Measurements from ENCODE around the gene SLC32A1.
A peak's percentile ranks its signal among the peaks of the same experiment; 100 is the strongest.

Gene SLC32A1

GRCh38 chr20:38725931-38726803, 1.9 kb downstream of the SLC32A1 start:
- no peak for DNase-seq (ENCODE audit: low read depth)

GRCh38 chr20:38726804-38727606, 2.7 kb downstream of the SLC32A1 start:
- peak; percentile 31 for DNase-seq (ENCODE audit: low read depth)

- DNase-seq (ENCODE audit: low read depth): no peak
These were observed 3.4 kb downstream of the SLC32A1 start for GRCh38 chr20:38727607-38728190.

GRCh38 chr20:38728191-38728781, 4.0 kb downstream of the SLC32A1 start:
- DNase-seq (ENCODE audit: low read depth): no peak

DNA sequence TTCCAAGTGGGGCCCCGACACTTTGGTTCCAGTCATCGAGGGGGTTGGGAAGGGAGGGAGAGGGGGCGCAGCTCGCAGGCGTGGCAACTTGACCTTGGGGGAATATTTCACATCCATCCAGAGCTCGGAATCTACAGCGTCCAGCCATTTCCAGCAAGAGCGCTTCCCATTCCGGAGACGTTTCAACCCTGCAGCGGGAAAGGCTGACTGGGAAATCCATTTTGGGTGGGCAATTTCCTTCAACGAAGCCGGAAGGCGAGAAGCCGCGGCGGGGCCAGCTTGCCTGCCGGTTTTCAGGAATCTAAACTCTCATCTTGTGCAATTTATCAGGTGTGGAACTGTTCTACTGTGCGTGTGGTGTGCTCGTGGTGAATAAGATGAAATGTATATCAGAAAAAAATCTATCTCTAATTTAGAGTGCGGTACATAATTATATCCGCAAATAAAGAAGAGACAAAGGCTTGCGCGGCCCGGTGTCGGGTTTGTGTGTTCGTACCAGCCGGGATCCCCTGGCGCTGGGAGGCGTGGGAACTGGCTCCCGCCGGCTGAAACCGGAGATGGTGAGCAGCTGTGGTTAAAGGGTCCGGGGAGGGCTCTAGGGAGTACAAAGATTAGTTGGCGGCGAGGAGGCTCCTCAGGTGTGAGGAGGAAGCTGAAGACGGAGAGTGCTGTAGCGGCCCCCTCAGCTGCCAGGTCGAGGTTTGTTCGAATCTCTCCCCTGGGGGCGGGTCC, 4.8 kb downstream of the SLC32A1 start:
- DNase-seq (ENCODE audit: low read depth): no peak

DNA sequence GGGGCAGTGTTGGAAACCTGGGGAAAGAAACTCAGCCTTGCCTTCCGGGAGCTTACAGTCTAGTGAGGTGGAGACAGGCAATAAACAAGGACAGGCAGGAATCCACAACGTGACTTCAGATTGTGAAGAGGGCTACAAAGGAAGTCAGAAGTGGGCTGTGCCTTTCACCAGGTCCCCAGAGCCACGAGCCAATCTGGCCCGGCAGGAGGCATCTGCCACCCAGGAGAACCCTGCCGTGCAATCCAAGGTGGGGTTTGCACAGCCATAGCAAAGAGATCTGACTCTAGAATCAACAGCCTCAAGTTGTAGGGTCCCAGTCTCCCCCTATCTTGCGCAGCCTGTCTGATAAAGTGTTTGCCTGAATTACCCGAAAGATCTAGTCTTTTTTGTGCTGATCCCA, 5.5 kb downstream of the SLC32A1 start:
- no peak for DNase-seq (ENCODE audit: low read depth)

- no peak for DNase-seq (ENCODE audit: low read depth)
These were observed 6.1 kb downstream of the SLC32A1 start for GRCh38 chr20:38730167-38730988.

GRCh38 chr20:38730989-38731737, 6.9 kb downstream of the SLC32A1 start:
- peak; percentile 69 for DNase-seq (ENCODE audit: low read depth)

DNA sequence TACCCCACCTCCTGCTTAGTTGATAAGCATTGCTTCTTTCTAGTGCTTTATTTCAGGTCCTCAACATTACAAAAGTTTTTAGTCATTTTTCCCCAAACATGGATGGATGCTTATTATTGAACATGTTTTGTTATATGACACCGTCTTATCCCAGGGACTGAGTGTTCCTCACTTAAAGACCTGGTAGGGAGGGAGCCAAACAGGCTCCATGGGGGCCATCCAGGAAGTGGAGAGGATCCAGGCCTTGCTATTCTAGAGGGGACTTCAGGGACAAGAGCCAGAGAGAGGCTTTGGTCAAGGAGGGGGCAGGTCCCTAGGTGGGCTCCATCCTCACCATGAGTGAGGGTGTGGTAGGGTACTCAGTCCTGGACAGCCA, 7.4 kb downstream of the SLC32A1 start:
- DNase-seq (ENCODE audit: low read depth): no peak

GRCh38 chr20:38732981-38733380, 8.7 kb downstream of the SLC32A1 start:
- DNase-seq (ENCODE audit: low read depth): no peak

- no peak for DNase-seq (ENCODE audit: low read depth)
These were observed 10.9 kb downstream of the SLC32A1 start for GRCh38 chr20:38735172-38735571.

GRCh38 chr20:38737887-38738286, 13.6 kb downstream of the SLC32A1 start:
- DNase-seq (ENCODE audit: low read depth): no peak

DNA sequence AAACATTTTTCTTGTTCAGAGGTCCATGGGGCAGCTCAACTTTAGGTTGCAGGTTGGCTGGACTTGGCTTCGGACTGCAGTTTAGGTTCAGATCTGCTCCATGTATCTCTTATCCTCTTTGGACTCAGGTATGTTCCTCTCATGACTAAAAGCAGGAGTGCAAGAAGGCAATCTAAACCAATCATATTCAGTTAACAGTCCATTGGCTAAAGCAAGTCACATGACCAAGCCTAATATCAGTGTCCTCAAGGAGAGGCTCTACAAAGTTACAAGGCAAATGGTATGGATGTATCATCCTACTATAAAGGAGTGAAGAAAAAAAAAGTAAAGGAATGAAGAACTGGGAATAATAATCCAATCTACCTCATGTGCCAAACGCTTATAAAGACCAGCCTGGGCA, 21.5 kb downstream of the SLC32A1 start:
- DNase-seq (ENCODE audit: low read depth): no peak

DNA sequence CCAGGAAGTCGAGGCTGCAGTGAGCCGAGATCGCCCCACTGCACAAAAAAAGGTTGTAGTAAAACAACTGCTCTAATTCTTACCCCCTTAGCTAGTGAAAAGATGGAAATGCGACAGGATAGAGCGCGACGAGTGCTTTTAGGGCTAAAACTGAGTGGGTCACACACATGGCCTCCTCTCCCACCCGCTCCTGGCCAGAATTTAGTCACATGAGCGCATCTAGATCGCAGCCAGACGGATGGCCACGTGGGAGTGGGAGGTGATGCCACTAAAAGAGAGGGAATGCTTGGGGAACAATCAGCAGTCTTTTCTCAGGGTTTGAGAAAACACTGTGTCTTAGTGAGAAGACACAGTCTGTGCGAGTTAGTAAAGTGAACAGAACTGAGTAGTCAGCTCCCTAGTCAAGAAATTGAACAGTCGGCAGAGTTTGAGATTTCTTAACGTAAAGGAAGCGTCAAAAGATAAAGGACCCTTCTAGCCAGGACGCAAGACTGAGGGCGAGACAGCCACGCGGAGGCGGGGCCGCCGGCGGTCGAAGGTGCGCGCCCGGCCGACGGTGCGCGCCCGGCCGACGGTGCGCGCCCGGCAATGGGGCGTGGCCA, 23.3 kb downstream of the SLC32A1 start:
- no peak for DNase-seq (ENCODE audit: low read depth)

GRCh38 chr20:38748097-38748860, 24.0 kb downstream of the SLC32A1 start, which contains the start of gene ACTR5:
Gene ACTR5 (plus strand): TSS chr20:38748460. CDS start chr20:38748479, 19 bp downstream.
- peak; percentile 95 for DNase-seq (ENCODE audit: low read depth)

DNA sequence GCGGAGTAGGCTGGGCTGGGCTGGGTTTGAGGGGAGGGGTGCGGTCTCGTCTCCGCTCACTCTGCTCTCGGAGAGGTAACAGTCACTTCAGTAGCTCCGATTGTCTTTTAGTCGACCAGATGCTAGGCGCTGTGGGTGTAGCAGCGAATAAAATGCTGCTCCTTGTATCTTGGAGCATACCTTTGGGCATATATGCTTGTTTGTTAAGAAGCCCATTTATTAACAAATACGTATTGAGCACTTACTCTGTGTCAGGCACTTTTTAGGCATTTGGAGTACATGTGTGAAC, 24.5 kb downstream of the SLC32A1 start:
- DNase-seq (ENCODE audit: low read depth): peak; percentile 51

DNA sequence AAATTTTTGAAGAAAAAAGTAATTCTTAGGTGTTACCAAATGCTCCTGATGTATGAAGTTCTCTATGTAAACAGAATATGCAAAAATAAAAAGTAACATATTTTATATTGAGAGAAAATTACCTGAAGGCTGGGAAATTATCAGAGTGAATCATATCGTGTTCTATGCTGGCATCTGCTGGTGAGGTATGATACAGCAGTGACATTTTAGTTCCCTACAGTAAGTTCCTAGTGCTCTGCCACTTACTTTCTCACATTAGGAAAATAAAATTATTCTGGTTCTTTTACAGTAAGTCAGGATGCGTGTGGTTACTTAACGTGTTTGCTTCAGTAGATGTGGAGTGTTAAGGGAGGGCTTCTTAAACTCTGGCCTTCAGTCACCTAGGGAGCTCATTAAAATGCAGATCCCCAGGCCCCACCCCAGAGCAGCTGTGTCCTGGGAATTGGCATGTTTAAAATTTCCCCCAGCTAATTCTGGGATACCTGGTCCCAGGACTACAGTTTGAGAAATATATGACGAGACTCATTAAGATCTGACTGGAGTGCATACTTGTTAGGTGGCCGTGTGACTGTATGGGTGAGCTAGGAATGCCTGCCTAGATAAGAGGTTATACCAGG, 27.2 kb downstream of the SLC32A1 start:
- no peak for DNase-seq (ENCODE audit: low read depth)

- DNase-seq (ENCODE audit: low read depth): no peak
These were observed 27.7 kb downstream of the SLC32A1 start for GRCh38 chr20:38752029-38752428.

DNA sequence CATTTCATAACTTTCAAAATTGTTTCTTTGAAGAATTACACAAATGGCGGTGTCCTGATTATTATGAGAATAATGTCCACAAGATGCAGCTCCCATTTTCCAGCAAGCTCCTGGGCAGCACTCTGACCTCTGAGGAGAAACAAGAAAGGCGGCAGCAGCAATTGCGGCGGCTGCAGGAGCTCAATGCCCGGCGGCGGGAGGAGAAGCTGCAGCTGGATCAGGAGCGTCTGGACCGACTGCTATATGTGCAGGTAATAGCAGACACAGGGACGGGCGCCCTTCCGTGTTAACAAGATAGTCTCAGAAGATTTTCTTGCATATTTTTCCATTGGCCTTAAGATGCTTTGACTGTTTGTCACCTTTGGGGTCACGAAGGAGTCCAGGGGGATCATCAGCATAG, 30.6 kb downstream of the SLC32A1 start:
- no peak for DNase-seq (ENCODE audit: low read depth)

Data from stimulated activated CD4-positive, alpha-beta T cell treated with anti-CD3 and anti-CD28 coated beads, Interleukin-2, amount 100 ng/mL, for 4 hours (primary cell).